ENCODE measurements around the gene ITIH4. TPM values are rescaled to one million over a fixed set of nuclear protein-coding genes. Genes with fewer than 3 reads are reported as not detected.

The ITIH4 gene
- total RNA-seq, 2 donors from 2014 or later, result 2.1 to 7.3 TPM

- no peak within 1 kb of the TSS for H3K27ac ChIP-seq
- no peak within 1 kb of the TSS for H3K9ac ChIP-seq (ENCODE audit: low read depth in 2 of 2, low read length in 2 of 2)
- no peak for DNase-seq
- H3K36me3 ChIP-seq, result no peaks in the 10 kb centered on the region
- intact Hi-C loops (cut with DNase I), result no loop called here
- H3K9me3 ChIP-seq, result no peaks in the 10 kb centered on the region
- no peaks in the 10 kb centered on the region for H3K27me3 ChIP-seq
- no peak within 1 kb of the TSS for H3K4me3 ChIP-seq
- H3K4me1 ChIP-seq, result no peaks in the 10 kb centered on the region
- TF ChIP-seq CTCF (IDR thresholded peaks at IDR 0.05), result no peak
Measured at GRCh38 chr3:52834871-52835501, 4.5 kb upstream of the ITIH4 start, which contains the start of gene MUSTN1. TSS of gene MUSTN1 (minus strand) at chr3:52835019. CDS start at chr3:52834948, 71 bp downstream.

- H3K27me3 ChIP-seq, result no peaks in the 10 kb centered on the region
- no peak overlapping the region for H3K9ac ChIP-seq (ENCODE audit: low read depth in 2 of 2, low read length in 2 of 2)
- no peak for TF ChIP-seq CTCF (IDR thresholded peaks at IDR 0.05)
- no peaks in the 10 kb centered on the region for H3K9me3 ChIP-seq
- H3K36me3 ChIP-seq, result no peaks in the 10 kb centered on the region
- intact Hi-C loops (cut with DNase I), result no loop called here
- no peaks in the 10 kb centered on the region for H3K4me1 ChIP-seq
- no peak overlapping the region for H3K4me3 ChIP-seq
- DNase-seq, result no peak
- no peak overlapping the region for H3K27ac ChIP-seq
Measured at GRCh38 chr3:52833202-52833601, 2.7 kb upstream of the ITIH4 start.

GRCh38 chr3:52831500-52832301 lies 1.2 kb upstream of the ITIH4 start:
- H3K27ac ChIP-seq, result no peak overlapping the region

GRCh38 chr3:52829906-52830463 lies 487 bp downstream of the ITIH4 start:
- no peak for TF ChIP-seq CTCF (IDR thresholded peaks at IDR 0.05)
- H3K27me3 ChIP-seq, result no peaks in the 10 kb centered on the region
- no peak for DNase-seq
- H3K27ac ChIP-seq, result no peak overlapping the region
- H3K36me3 ChIP-seq, result no peaks in the 10 kb centered on the region
- no peak overlapping the region for H3K9ac ChIP-seq (ENCODE audit: low read depth in 2 of 2, low read length in 2 of 2)
- no peaks in the 10 kb centered on the region for H3K9me3 ChIP-seq
- H3K4me3 ChIP-seq, result no peak overlapping the region
- no peaks in the 10 kb centered on the region for H3K4me1 ChIP-seq
- intact Hi-C loops (cut with DNase I), result no loop called here

More at GRCh38 chr3:52831500-52832301, 1.2 kb upstream of the ITIH4 start:
- no peaks in the 10 kb centered on the region for H3K36me3 ChIP-seq
- no peaks in the 10 kb centered on the region for H3K4me1 ChIP-seq
- no peaks in the 10 kb centered on the region for H3K27me3 ChIP-seq
- H3K9me3 ChIP-seq, result no peaks in the 10 kb centered on the region
- no peak for TF ChIP-seq CTCF (IDR thresholded peaks at IDR 0.05)
- no peak overlapping the region for H3K9ac ChIP-seq (ENCODE audit: low read depth in 2 of 2, low read length in 2 of 2)
- intact Hi-C loops (cut with DNase I), result no loop called here
- DNase-seq, result peak; percentile 61
- no peak overlapping the region for H3K4me3 ChIP-seq

- no peaks in the 10 kb centered on the region for H3K36me3 ChIP-seq
- H3K4me1 ChIP-seq, result no peaks in the 10 kb centered on the region
- H3K9me3 ChIP-seq, result no peaks in the 10 kb centered on the region
- no peak overlapping the region for H3K27ac ChIP-seq
- no peak overlapping the region for H3K9ac ChIP-seq (ENCODE audit: low read depth in 2 of 2, low read length in 2 of 2)
- intact Hi-C loops (cut with DNase I), result no loop called here
- no peak overlapping the region for H3K4me3 ChIP-seq
- no peak for TF ChIP-seq CTCF (IDR thresholded peaks at IDR 0.05)
- no peak for DNase-seq
- H3K27me3 ChIP-seq, result no peaks in the 10 kb centered on the region
Measured at GRCh38 chr3:52829482-52829881, 990 bp downstream of the ITIH4 start.
